GM23338 (cell line): ENCODE results near the gene GRIK1. TPM values are rescaled to one million over a fixed set of nuclear protein-coding genes. Genes with fewer than 3 reads are reported as not detected.

Experiments used
- ATAC-seq: fragments of 200-7000 bp; cut with Tn5 transposase; 3 replicates; pipeline ENCODE4 v1.9.1; 2020
- DNase-seq: peaks from one replicate; pipeline ENCODE4 v3.0.0-alpha.2; 2015; ENCODE audit warnings: low spot score
- H2AFZ ChIP-seq: fragments of 200-600 bp; sonication (generic); 2 replicates; pipeline ENCODE4 v1.8.0; 2016; ENCODE audit warnings: antibody characterized with exemption, mild to moderate bottlenecking, moderate library complexity
- H3F3A ChIP-seq: fragments of 200-600 bp; sonication (generic); replicated peaks from 2 replicates; pipeline ENCODE4 v1.8.0; 2017; ENCODE audit warnings: antibody characterized with exemption, mixed run types, low read depth
- H3K27ac ChIP-seq: fragments of 200-600 bp; sonication (generic); 2 replicates; pipeline ENCODE4 v1.6.1; 2016; ENCODE audit warnings: low read depth
- H3K27me3 ChIP-seq: fragments of 200-600 bp; sonication (generic); 2 replicates; pipeline ENCODE4 v1.8.0; 2016; ENCODE audit warnings: mild to moderate bottlenecking, mixed run types, moderate library complexity; ENCODE audit not compliant: insufficient read depth
- H3K36me3 ChIP-seq: fragments of 200-600 bp; sonication (generic); 2 replicates; pipeline ENCODE4 v1.8.0; 2016; ENCODE audit warnings: mild to moderate bottlenecking; ENCODE audit not compliant: insufficient read depth
- H3K4me1 ChIP-seq: fragments of 200-600 bp; sonication (generic); 2 replicates; pipeline ENCODE4 v1.8.0; 2016; ENCODE audit warnings: mild to moderate bottlenecking, moderate library complexity; ENCODE audit not compliant: insufficient read depth
- H3K4me2 ChIP-seq: fragments of 200-600 bp; sonication (generic); 2 replicates; pipeline ENCODE4 v1.7.1; 2017; ENCODE audit warnings: mixed run types
- H3K4me3 ChIP-seq: fragments of 200-600 bp; sonication (generic); 2 replicates; pipeline ENCODE4 v1.6.1; 2016; ENCODE audit warnings: mixed run types
- H3K79me2 ChIP-seq: fragments of 200-600 bp; sonication (generic); replicated peaks from 2 replicates; pipeline ENCODE4 v1.8.0; 2017; ENCODE audit warnings: mild to moderate bottlenecking; ENCODE audit not compliant: insufficient read depth
- H3K9me2 ChIP-seq: fragments of 200-600 bp; sonication (generic); 2 replicates; pipeline ENCODE4 v1.8.0; 2017; ENCODE audit not compliant: insufficient read depth
- H4K20me1 ChIP-seq: fragments of 200-600 bp; sonication (generic); replicated peaks from 2 replicates; pipeline ENCODE4 v1.8.0; 2017; ENCODE audit warnings: mild to moderate bottlenecking; ENCODE audit not compliant: insufficient read depth
- H3K27ac Mint-ChIP-seq: 2 replicates; pipeline ENCODE4 v1.8.0; 2020; ENCODE audit warnings: inconsistent platforms, mild to moderate bottlenecking, moderate library complexity, mixed read lengths
- H3K27me3 Mint-ChIP-seq: 3 replicates; pipeline ENCODE4 v1.8.0; 2022; ENCODE audit warnings: low read depth, mild to moderate bottlenecking, moderate library complexity, mixed read lengths, inconsistent platforms; ENCODE audit not compliant: insufficient read depth, poor library complexity
- H3K36me3 Mint-ChIP-seq: 3 replicates; pipeline ENCODE4 v1.8.0; 2021; ENCODE audit warnings: low read depth, mild to moderate bottlenecking, inconsistent platforms, moderate library complexity, mixed read lengths
- H3K4me1 Mint-ChIP-seq: 3 replicates; pipeline ENCODE4 v1.8.0; 2020; ENCODE audit warnings: mild to moderate bottlenecking, inconsistent platforms, mixed read lengths
- H3K4me3 Mint-ChIP-seq: 3 replicates; pipeline ENCODE4 v1.8.0; 2021; ENCODE audit warnings: moderate library complexity, mild to moderate bottlenecking, inconsistent platforms, mixed read lengths
- H3K9me3 Mint-ChIP-seq: 3 replicates; pipeline ENCODE4 v1.8.0; 2020; ENCODE audit warnings: moderate library complexity, mild to moderate bottlenecking, inconsistent platforms, mixed read lengths
- CREB1 ChIP-seq: fragments of 250-450 bp; sonication (Bioruptor Pico); IDR thresholded peaks from 2 replicates; pipeline ENCODE4 v1.5.0; 2020; ENCODE audit warnings: low read depth, mild to moderate bottlenecking, moderate library complexity
- CTCF ChIP-seq, 2 experiments: fragments of 200-600 bp in 1 of 2; sonication (generic) in 1 of 2; conservative IDR thresholded peaks; 2 replicates each; pipeline versions ENCODE4 v1.5.1 to v1.6.1; 2016 to 2017; ENCODE audit warnings: antibody characterized with exemption in 2 of 2, low read depth in 2 of 2, mild to moderate bottlenecking in 2 of 2, moderate library complexity in 1 of 2
- EZH2 ChIP-seq: fragments of 200-600 bp; sonication (generic); IDR thresholded peaks from one replicate; pipeline ENCODE4 v1.8.0; 2017; ENCODE audit warnings: antibody characterized with exemption, mild to moderate bottlenecking, low read depth; ENCODE audit not compliant: unreplicated experiment
- EZH2phosphoT487 ChIP-seq: fragments of 200-600 bp; sonication (generic); IDR thresholded peaks from one replicate; pipeline ENCODE4 v1.8.1; 2018; ENCODE audit warnings: antibody characterized with exemption; ENCODE audit not compliant: unreplicated experiment
- JUNB ChIP-seq: IDR thresholded peaks from one replicate; pipeline ENCODE4 v1.6.1; 2016; ENCODE audit warnings: antibody characterized with exemption; ENCODE audit not compliant: unreplicated experiment
- NANOG ChIP-seq: IDR thresholded peaks from 2 replicates; pipeline ENCODE4 v1.6.1; 2016; ENCODE audit warnings: antibody characterized with exemption, borderline replicate concordance
- POLR2AphosphoS5 ChIP-seq: IDR thresholded peaks from 2 replicates; pipeline ENCODE4 v1.6.1; 2016; ENCODE audit warnings: antibody characterized with exemption, low read depth
- REST ChIP-seq: IDR thresholded peaks from one replicate; pipeline ENCODE4 v1.6.1; 2018; ENCODE audit warnings: antibody characterized with exemption; ENCODE audit not compliant: unreplicated experiment
- STAT1 ChIP-seq: IDR thresholded peaks from one replicate; pipeline ENCODE4 v1.6.1; 2016; ENCODE audit warnings: antibody characterized with exemption; ENCODE audit not compliant: unreplicated experiment
- ZNF114 ChIP-seq: fragments of 250-450 bp; sonication (Bioruptor Pico); IDR thresholded peaks from 2 replicates; pipeline ENCODE4 v1.5.0; 2020; ENCODE audit warnings: mild to moderate bottlenecking, moderate library complexity
- ZNF331 ChIP-seq: fragments of 250-450 bp; sonication (Bioruptor Pico); IDR thresholded peaks from 2 replicates; pipeline ENCODE4 v1.5.0; 2020; ENCODE audit warnings: low read depth, mild to moderate bottlenecking, moderate library complexity
- polyA plus RNA-seq: library from polyadenylated mRNA; unstranded; fragments of >200 nt; fragmentation: Nextera tagmentation; extraction: Ambion mirVana; gene quantifications from 2 replicates; pipeline ENCODE4 v1.2.1, GENCODE V29; 2016
- total RNA-seq: library from RNA; depleted of rRNA; stranded (reverse); fragments of >200 nt; shearing (Covaris generic); gene quantifications from 2 replicates; pipeline ENCODE4 v1.2.3, GENCODE V29; 2014
- TF ChIP-seq, protein P1 (sequence below): IDR thresholded peaks from 2 replicates; pipeline ENCODE4 v1.6.1; 2016; ENCODE audit warnings: antibody characterized with exemption

The GRIK1 gene
- total and polyA plus RNA-seq, 2 experiments from 2014 or later = 0.18 to 0.42 TPM

DNA sequence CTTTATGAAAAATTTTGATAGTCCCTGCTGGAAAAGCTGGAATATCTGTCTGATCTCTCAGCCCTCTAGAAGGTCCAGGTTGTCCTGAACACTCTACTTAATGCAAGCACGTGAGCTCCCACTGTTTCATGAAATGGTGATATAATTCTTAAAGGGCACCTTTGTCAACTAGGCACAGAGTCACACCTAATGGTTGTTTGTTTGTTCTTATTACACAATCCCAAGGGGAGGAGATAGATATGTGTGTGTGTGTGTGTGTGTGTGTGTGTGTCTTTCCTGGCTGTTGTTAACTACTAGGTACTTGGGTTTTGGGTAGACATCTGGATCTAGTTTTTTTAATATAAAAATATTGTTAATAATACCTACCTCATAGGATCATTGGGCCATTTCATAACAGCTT lies 63.9 kb downstream of the GRIK1 start:
- H3K4me3 ChIP-seq = no peak overlapping the region
- H3K27ac ChIP-seq = no peak overlapping the region
- H2AFZ ChIP-seq = no peak overlapping the region; the same call in 1 of the 2 replicates
- no peaks in the 10 kb centered on the region for H3K79me2 ChIP-seq
- H3K36me3 Mint-ChIP-seq = peaks cover 3% of the 10 kb centered on the region; the same call in 2 of the 3 replicates
- no peaks in the 10 kb centered on the region for H3K27me3 Mint-ChIP-seq
- no peaks in the 10 kb centered on the region for H4K20me1 ChIP-seq
- peaks cover 11% of the 10 kb centered on the region; the same call in 1 of the 2 replicates for H3K9me2 ChIP-seq
- no peak overlapping the region; the same call in 1 of the 2 replicates for H3K27ac Mint-ChIP-seq
- no peak for TF ChIP-seq STAT1
- no peak for TF ChIP-seq ZNF331 (CRISPR knock-in tag)
- no peak for TF ChIP-seq REST
- no peak for TF ChIP-seq JUNB
- TF ChIP-seq, protein P1, sequence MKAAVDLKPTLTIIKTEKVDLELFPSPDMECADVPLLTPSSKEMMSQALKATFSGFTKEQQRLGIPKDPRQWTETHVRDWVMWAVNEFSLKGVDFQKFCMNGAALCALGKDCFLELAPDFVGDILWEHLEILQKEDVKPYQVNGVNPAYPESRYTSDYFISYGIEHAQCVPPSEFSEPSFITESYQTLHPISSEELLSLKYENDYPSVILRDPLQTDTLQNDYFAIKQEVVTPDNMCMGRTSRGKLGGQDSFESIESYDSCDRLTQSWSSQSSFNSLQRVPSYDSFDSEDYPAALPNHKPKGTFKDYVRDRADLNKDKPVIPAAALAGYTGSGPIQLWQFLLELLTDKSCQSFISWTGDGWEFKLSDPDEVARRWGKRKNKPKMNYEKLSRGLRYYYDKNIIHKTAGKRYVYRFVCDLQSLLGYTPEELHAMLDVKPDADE = no peak
- TF ChIP-seq EZH2phosphoT487 = no peak
- no peak for TF ChIP-seq CTCF (conservative IDR thresholded peaks at IDR 0.05; ENCODE audit: low read depth in 2 of 2)
- TF ChIP-seq ZNF114 (CRISPR knock-in tag) = no peak
- no peak for TF ChIP-seq EZH2
- TF ChIP-seq CREB1 (CRISPR knock-in tag) = no peak
- no peak for TF ChIP-seq POLR2AphosphoS5
- no peak for TF ChIP-seq NANOG
- peaks cover 5% of the 10 kb centered on the region; the same call in 1 of the 2 replicates for H3K4me1 ChIP-seq
- no peaks in the 10 kb centered on the region for H3F3A ChIP-seq
- no peak overlapping the region for H3K4me3 Mint-ChIP-seq
- H3K27me3 ChIP-seq = no peaks in the 10 kb centered on the region
- no peak overlapping the region for H3K4me2 ChIP-seq
- peaks cover 28% of the 10 kb centered on the region for H3K4me1 Mint-ChIP-seq
- ATAC-seq (no peak), DNase-seq (no peak)
- peaks cover 4% of the 10 kb centered on the region; the same call in 1 of the 3 replicates for H3K9me3 Mint-ChIP-seq
- H3K36me3 ChIP-seq = no peaks in the 10 kb centered on the region
